ACC112 (cell line): ENCODE results near the gene KAT8.
"Not testable (repeated sequence)": the region's sequence is repeated elsewhere in the genome, so short reads cannot be mapped to it uniquely, and the experiment has no call there.

ENCODE experiments used
- H2AFZ ChIP-seq: fragments of 200-600 bp; sonication (generic); one replicate; pipeline ENCODE4 v1.6.0; 2017; ENCODE audit warnings: antibody characterized with exemption, low read length; ENCODE audit not compliant: unreplicated experiment
- H3K27ac ChIP-seq: fragments of 200-600 bp; sonication (generic); 2 replicates; pipeline ENCODE4 v1.5.1; 2014; ENCODE audit warnings: low read depth, mild to moderate bottlenecking, antibody characterized with exemption, low read length, moderate library complexity
- H3K27me3 ChIP-seq: fragments of 200-600 bp; sonication (generic); 2 replicates; pipeline ENCODE4 v1.6.1; 2014; ENCODE audit warnings: mild to moderate bottlenecking, antibody characterized with exemption, low read length, moderate library complexity, mixed read lengths; ENCODE audit not compliant: insufficient read depth
- H3K36me3 ChIP-seq: fragments of 200-600 bp; sonication (generic); 2 replicates; pipeline ENCODE4 v1.6.1; 2016; ENCODE audit warnings: mild to moderate bottlenecking, antibody characterized with exemption, low read length, moderate library complexity, mixed read lengths; ENCODE audit not compliant: insufficient read depth
- H3K4me1 ChIP-seq: fragments of 200-600 bp; sonication (generic); one replicate; pipeline ENCODE4 v1.6.1; 2016; ENCODE audit warnings: low read length, mixed read lengths; ENCODE audit not compliant: insufficient read depth, unreplicated experiment, control insufficient read depth
- H3K4me3 ChIP-seq: fragments of 200-600 bp; sonication (generic); 2 replicates; pipeline ENCODE4 v1.5.1; 2014; ENCODE audit warnings: mild to moderate bottlenecking, low read depth, low read length
- H3K79me2 ChIP-seq: fragments of 200-600 bp; sonication (generic); one replicate; pipeline ENCODE4 v1.6.0; 2016; ENCODE audit warnings: low read length; ENCODE audit not compliant: control insufficient read depth, unreplicated experiment, insufficient read depth

The KAT8 gene

DNA sequence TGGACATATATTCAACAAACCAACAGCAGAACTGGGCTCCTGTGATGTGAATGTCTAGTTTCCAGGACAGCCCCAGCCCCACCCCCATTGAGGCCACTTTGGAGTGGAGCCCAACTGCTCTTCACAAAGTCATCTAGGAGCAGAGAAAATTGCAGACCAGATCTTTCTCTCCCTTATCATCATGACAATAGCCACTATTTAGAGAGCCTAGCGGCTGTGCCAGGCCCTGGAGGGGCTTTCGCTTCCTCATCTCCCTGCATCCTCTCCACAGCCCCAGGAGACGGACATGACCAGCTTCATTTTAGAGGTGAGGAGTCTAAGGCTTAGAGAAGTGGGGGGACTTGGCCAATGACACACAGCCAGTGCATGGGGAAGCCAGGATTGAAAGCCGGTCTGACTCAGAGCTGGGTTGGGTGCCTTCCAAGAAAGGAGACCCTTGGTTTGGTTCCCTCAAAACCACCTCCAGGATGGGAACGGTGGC lies 16.7 kb downstream of the KAT8 start:
- Histone ChIP-seq H3K79me2 (no peaks in the 10 kb centered on the region), H3K27me3 (no peaks in the 10 kb centered on the region), H3K4me1 (peaks cover 25% of the 10 kb centered on the region), H3K27ac (no peak overlapping the region), H3K36me3 (no peaks in the 10 kb centered on the region), H3K4me3 (no peak overlapping the region), H2AFZ (no peak overlapping the region)

DNA sequence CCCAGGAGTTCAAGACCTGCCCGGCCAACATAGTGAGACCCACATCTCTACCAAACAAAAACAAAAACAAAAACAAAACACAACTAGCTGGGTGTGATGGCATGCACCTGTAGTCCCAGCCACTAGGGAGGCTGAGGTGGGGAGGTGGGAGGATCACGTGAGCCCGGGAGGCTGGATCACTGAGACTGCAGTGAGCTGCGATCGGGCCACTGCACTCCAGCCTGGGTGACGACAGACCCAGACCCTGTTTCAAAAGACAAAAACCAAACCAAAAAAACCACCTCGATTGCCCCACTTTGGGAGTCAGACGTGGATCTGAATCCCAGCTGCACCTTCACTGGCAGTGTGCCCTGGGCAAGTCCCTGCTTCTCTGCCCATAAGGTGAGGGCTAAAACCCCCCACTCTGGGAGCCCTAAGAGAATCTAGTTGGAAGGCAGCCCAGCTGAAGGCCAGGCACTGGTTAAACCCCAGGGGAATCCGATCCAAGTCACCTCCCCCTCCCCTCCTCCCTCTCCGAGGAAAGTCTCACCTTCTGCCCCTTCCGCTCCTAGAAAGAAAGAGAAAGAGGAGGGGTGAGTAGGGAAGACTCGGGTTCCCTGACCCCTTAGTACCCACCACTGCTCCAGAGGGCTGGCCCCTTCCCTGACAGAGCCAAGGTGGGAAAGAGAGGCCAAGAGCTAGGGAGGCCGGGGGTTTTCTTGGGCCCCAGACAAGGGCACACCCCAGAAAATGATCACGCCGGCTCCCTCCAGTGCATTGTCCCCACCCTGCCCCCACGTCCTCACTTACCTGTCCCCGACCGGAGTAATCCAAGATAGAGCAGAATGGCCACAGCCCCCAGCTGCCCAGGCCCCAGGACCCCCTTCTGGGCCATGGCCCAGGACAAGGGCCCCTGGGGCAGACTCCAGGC lies 17.4 kb downstream of the KAT8 start:
- H2AFZ ChIP-seq: no peak overlapping the region
- H3K4me3 ChIP-seq: no peak overlapping the region

DNA sequence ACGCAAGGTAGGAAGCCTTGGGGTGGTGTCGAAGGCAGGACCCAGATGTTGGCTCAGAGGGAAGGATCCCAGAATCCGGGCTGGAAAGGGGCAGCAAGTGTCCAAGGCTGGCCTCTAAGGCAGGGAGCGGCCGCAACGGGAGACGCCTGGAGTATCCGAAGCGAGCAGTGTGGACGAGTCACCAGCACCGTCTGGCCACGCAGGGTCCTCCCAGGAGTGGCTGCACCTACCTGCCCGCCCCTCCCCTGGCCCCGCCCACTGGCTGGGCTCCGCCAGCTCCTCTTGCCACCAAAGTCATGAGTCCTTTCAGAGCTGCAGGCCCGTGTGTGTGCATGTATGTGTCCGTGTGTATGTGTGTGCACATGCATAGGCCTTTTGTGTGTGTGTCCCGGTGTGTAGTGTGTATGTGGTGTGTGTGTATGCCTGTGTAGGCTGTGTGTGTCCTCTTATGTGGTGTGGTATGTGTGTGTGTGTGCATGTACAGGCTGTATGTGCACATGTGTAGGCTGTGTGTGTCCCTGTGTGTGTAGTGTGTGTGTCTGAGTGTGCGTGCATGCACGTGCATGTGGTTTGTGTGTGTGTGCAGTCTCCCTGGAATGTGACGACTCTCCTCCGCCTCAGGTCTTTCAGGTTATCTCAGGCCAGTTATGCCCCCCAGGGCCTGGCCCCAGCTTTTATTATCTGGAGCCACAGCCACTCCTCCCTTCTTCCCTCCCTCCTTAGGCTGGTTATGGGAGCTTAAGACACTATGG lies 18.2 kb downstream of the KAT8 start, which contains the start of gene PRSS8:
TSS of gene PRSS8 (minus strand) at position 193 of the 752 bp plus-strand sequence. CDS start 229 bp downstream, outside the sequence.
- Histone ChIP-seq H3K36me3 (no peaks in the 10 kb centered on the region), H3K4me1 (peaks cover 36% of the 10 kb centered on the region), H3K27ac (no peak within 1 kb of the TSS), H3K4me3 (no peak within 1 kb of the TSS), H2AFZ (no peak within 1 kb of the TSS), H3K27me3 (no peaks in the 10 kb centered on the region), H3K79me2 (no peaks in the 10 kb centered on the region)

More for the DNA sequence above, 17.4 kb downstream of the KAT8 start:
- Histone ChIP-seq H3K36me3 (no peaks in the 10 kb centered on the region), H3K4me1 (peaks cover 29% of the 10 kb centered on the region), H3K27ac (no peak overlapping the region), H3K79me2 (no peaks in the 10 kb centered on the region), H3K27me3 (no peaks in the 10 kb centered on the region)

DNA sequence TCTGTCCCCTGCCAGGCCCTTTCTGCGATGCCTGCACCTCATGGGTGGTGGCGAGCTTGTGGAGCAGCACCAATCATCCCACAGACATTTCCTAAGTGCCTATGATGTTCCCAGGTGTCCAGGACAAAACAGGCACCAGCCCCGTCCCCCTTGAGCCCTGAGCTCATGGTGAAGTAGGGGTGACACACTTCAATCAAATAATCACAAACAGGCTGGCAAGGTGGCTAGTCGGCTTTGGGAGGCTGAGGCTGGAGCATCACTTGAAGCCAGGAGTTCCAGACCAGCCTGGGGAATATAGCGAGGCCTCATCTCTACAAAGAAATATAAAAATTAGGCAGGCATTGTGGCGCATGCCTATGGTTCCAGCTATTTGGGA lies 18.8 kb downstream of the KAT8 start:
- Histone ChIP-seq H2AFZ (no peak overlapping the region), H3K27ac (no peak overlapping the region), H3K4me1 (peaks cover 41% of the 10 kb centered on the region), H3K36me3 (no peaks in the 10 kb centered on the region), H3K79me2 (no peaks in the 10 kb centered on the region), H3K4me3 (no peak overlapping the region), H3K27me3 (no peaks in the 10 kb centered on the region)

DNA sequence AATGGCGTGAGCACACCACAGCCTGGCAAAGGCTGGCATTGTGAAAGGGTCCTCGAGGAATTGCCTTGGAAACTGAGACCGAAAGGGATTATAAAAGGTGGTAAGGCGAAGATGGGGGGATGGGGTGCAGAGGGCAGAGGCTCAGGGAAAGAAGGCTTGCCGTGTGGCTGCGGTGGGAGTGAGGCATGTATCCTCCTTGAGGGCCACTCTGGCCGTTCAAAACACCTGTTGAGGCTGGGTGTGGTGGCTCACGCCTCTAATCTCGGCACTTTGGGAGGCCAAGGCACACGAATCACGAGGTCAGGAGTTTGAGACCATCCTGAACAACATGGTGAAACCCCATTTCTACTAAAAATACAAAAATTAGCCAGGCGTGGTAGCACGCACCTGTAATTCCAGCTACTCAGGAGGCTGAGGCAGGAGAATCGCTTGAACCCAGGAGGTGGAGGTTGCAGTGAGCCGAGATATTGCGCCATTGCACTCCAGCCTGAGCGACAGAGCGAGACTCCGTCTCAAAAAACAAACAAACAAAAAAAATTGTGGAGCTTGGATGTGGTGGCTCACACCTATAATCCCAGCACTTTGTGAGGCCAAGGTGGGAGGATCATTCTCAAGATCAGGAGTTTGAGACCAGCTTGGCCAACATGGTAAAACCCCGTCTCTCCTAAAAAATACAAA lies 19.5 kb downstream of the KAT8 start:
- H3K27ac ChIP-seq, H3K27me3 ChIP-seq, H3K4me3 ChIP-seq, H2AFZ ChIP-seq, H3K36me3 ChIP-seq, H3K79me2 ChIP-seq: not testable (repeated sequence)
- peaks cover 47% of the 10 kb centered on the region for H3K4me1 ChIP-seq

DNA sequence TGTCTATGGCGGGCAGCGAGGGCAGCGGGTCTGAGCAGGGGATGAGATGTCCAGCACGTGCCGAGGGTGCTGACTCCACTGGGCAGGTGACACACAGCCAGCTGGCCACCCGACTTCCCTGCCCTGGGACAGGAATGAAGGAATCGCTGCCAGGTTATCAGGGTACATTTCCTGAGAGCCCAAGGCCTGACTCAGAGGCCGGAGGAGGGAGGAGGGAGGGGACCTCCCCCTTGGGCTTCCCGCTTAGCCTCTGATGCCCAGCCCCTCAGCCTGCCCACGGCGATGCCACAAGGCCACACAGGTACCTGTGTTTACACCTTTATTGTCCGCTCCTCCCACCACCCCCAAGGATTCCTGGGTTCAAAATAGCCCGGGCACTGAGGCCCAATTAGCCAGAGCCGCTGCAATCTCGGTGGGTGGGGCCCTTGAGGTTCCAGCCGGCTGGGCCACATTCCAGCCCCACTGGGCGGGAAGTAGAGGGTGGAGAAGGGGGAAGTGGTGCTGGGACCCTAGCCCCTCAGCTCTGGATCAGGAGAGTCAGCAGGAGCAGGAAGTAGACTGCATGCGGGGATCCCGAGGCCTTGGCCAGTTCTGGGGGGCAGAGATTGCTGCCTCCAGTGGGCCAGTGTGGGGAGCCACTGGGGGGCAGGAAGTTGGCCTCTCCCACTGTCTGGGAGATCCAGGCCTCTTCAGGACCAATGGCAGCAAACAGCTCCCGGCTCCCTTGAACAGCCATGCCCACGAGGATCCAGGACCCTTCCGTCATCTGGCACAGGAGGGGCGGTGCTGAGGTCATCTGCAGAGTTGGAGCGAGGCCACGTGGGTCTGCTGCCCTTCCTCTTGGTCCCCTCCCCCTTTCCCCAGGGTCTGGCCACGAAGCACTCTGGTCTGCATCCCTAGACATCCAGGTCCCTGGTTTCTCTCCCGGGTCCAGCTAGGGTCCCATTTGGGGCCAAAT lies 21.4 kb downstream of the KAT8 start:
- Histone ChIP-seq H3K4me1 (peaks cover 50% of the 10 kb centered on the region), H3K27me3 (no peaks in the 10 kb centered on the region), H3K27ac (peak overlapping the region; percentile 9; the same call in 1 of the 2 replicates), H2AFZ (peak overlapping the region; percentile 57), H3K36me3 (no peaks in the 10 kb centered on the region), H3K79me2 (no peaks in the 10 kb centered on the region), H3K4me3 (peak overlapping the region; percentile 56)

DNA sequence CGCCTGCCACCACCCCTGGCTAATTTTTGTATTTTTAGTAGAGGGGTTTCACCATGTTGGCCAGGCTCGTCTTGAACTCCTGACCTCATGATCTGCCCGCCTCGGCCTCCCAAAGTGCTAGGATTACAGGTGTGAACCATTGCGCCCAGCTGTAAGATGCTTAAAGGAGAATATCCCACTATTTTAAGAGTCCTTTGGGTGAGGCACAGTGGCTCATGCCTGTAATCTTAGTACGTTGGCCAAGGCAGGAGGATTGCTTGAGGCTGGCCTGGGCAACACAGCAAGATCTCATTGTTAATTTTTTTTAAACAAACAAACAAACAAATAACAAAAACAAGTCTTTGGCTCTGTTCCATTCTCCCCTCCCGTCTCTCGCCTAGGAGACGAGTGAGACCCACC lies 23.6 kb downstream of the KAT8 start:
- not testable (repeated sequence) for H3K27me3 ChIP-seq, H2AFZ ChIP-seq, H3K36me3 ChIP-seq, H3K79me2 ChIP-seq
- peak overlapping the region; percentile 74; the same call in 1 of the 2 replicates for H3K27ac ChIP-seq
- peaks cover 38% of the 10 kb centered on the region for H3K4me1 ChIP-seq
- peak overlapping the region; percentile 59 for H3K4me3 ChIP-seq

DNA sequence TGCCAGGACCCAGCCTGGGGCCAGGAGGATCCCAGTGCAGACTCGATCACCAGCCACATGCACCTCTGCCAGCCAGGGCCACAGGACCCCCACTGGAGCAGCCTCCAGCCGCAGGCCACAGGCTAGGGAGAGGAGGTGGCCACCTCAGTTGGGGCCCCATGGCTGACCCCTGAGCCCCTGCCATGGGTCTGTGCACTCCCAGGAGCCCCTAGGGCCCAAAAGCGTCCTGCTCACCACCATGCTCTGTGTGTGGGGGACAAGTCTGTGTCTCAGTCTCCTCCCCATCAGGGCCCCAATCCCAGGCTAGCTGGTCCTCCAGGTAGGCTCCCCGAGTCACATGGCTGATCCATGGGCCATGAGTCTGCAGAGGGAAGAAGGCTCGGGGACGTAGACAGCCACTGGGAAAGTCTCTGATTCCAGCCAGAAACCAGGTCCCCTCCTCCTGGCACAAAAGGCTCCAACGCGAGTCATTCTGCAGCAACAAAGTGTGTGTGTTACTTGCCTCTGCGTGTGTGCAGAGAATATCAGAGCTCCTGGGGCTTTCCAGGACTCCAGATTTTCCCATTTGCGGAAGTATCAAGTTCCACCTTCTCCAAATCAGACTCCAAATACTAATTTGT lies 24.1 kb downstream of the KAT8 start:
- Histone ChIP-seq H2AFZ (peak overlapping the region; percentile 26), H3K36me3 (no peaks in the 10 kb centered on the region), H3K4me3 (peak overlapping the region; percentile 59), H3K27me3 (peaks cover 9% of the 10 kb centered on the region; the same call in 1 of the 2 replicates), H3K27ac (peak overlapping the region; percentile 74), H3K4me1 (peaks cover 38% of the 10 kb centered on the region), H3K79me2 (no peaks in the 10 kb centered on the region)

DNA sequence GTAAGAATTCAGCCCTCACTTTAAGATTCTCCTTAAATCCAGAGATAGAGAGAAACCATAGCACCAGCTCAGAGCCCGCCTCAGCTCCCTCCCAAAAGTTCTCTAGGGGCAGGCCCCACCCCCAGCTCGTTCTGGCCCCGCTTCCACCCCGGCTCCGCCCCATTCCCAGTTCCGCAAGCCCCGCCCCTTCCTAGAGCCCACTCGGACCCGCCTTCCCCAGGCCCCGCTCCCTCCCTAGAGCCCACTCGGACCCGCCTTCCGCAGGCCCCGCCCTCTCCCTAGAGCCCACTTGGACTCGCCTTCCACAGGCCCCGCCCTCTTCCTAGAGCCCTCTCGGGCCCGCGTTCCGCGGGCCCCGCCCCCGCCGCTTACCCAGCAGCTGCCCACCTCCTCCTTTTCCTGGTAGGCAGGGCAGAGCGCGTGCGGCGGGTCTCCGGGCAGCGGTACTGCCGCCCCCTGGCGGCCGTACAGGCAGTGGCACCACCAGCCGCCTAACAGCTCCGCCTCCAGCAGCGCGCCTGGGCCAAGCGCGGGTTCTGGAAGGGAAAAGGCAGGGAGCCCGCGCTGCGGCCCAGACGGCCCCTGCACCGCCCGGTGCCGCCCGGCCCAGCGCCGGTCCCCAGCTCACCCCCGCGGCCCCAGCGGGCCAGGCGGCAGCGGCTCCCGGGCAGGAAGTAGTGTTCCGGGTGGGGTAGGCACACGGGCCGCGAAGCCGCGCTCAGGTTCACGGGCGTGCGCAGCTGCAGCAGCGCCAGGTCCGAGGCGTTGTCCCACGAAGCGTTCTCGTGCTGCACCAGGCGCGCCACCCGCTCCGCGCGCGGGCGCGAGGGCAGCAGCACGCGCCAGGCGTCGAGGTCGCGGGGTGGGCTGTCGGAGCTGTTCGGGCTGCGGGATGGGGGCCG lies 24.9 kb downstream of the KAT8 start:
- Histone ChIP-seq H3K27ac (peak overlapping the region; percentile 74), H2AFZ (peak overlapping the region; percentile 97), H3K4me3 (peak overlapping the region; percentile 85), H3K27me3 (peaks cover 14% of the 10 kb centered on the region), H3K36me3 (no peaks in the 10 kb centered on the region), H3K79me2 (no peaks in the 10 kb centered on the region), H3K4me1 (peaks cover 38% of the 10 kb centered on the region)
